Activated B cell treated with CpG ODN at 0.5 μM for 24 hours (primary cell): ENCODE measurements around the gene AVPI1. TPM values are rescaled to one million over a fixed set of nuclear protein-coding genes. Genes with fewer than 3 reads are reported as not detected.

Experiments
- ATAC-seq: fragments of 200-7000 bp; cut with Tn5 transposase; one replicate; pipeline ENCODE4 v1.10.0; 2021; ENCODE audit warnings: low read depth, mild to moderate bottlenecking, moderate library complexity
- CTCF ChIA-PET: fragments of 350-600 bp; sonication (Branson Sonifier 250); formaldehyde crosslinking; loops from one replicate; lab custom pipeline; 2021; ENCODE audit warnings: antibody characterized with exemption; lab: Charles Lee
- POLR2A ChIA-PET: fragments of 350-600 bp; sonication (Branson Sonifier 250); formaldehyde crosslinking; loops from one replicate; lab custom pipeline; 2021; ENCODE audit warnings: antibody characterized with exemption; lab: Charles Lee
- DNase-seq: peaks from one replicate; pipeline ENCODE4 v3.0.0; 2022
- H3K27ac Mint-ChIP-seq: one replicate; pipeline ENCODE4 v1.8.0; 2020; ENCODE audit warnings: mixed read lengths
- H3K27me3 Mint-ChIP-seq: one replicate; pipeline ENCODE4 v1.8.0; 2021; ENCODE audit warnings: mixed read lengths
- H3K36me3 Mint-ChIP-seq: one replicate; pipeline ENCODE4 v1.8.0; 2021; ENCODE audit warnings: low read depth, mixed read lengths
- H3K4me1 Mint-ChIP-seq: one replicate; pipeline ENCODE4 v1.8.0; 2021; ENCODE audit warnings: mixed read lengths
- H3K4me3 Mint-ChIP-seq: one replicate; pipeline ENCODE4 v1.8.0; 2020; ENCODE audit warnings: mild to moderate bottlenecking, mixed read lengths
- H3K9me3 Mint-ChIP-seq: one replicate; pipeline ENCODE4 v1.8.0; 2020; ENCODE audit warnings: mixed read lengths
- CTCF ChIP-seq: fragments of 200-600 bp; IDR thresholded peaks from one replicate; pipeline ENCODE4 v1.8.0; 2022; ENCODE audit warnings: antibody characterized with exemption, mild to moderate bottlenecking
- intact Hi-C: fragments of 100-400 bp; cut with micrococcal nuclease; formaldehyde crosslinking; loops from one replicate; pipeline ENCODE4 v1.15.1; 2024
- total RNA-seq: library from RNA; stranded (reverse); gene quantifications from 2 replicates; pipeline ENCODE4 v1.2.3, GENCODE V29; 2022

AVPI1 gene
- total RNA-seq: 0.51 and 1.2 TPM in 2 replicates

- ChIA-PET CTCF (interaction anchor here (0.8 to 2.6 kb wide), 11 partner anchors 9 to 358 kb away, joined by 3 to 36 read pairs (median 5); partner anchors contain the start of gene ZFYVE27), POLR2A (interaction anchor here (0.7 to 2.9 kb wide), 10 partner anchors 9 to 242 kb away, joined by 3 to 44 read pairs (median 4); partner anchors contain the start of genes MARVELD1, PI4K2A and ZFYVE27)
- intact Hi-C loops: loop anchor here (1.0 to 5.0 kb wide), 8 partner anchors 10 to 355 kb away; partner anchors contain the start of genes MMS19, MORN4, PI4K2A and RRP12
- ATAC-seq (peak; percentile 96), DNase-seq (peak; percentile 97)
- H3K4me1 Mint-ChIP-seq: peaks cover 9% of the 10 kb centered on the region
- H3K27ac Mint-ChIP-seq: peak within 1 kb of the TSS; percentile 68
- TF ChIP-seq CTCF: no peak
- H3K9me3 Mint-ChIP-seq: no peaks in the 10 kb centered on the region
- H3K36me3 Mint-ChIP-seq: no peaks in the 10 kb centered on the region
- H3K27me3 Mint-ChIP-seq: no peaks in the 10 kb centered on the region
- H3K4me3 Mint-ChIP-seq: peak within 1 kb of the TSS; percentile 87
Measured at GRCh38 chr10:97686962-97687784, at the start of gene AVPI1. Gene AVPI1 (minus strand): TSS chr10:97687241. CDS start chr10:97679905, 7,336 bp downstream.

GRCh38 chr10:97736403-97736901, 49.4 kb upstream of the AVPI1 start:
- Mint-ChIP-seq H3K27ac (peak overlapping the region; percentile 97), H3K9me3 (no peaks in the 10 kb centered on the region), H3K4me1 (peaks cover 44% of the 10 kb centered on the region), H3K27me3 (peaks cover 1% of the 10 kb centered on the region), H3K4me3 (peak overlapping the region; percentile 97), H3K36me3 (peaks cover 28% of the 10 kb centered on the region)
- intact Hi-C loops: loop anchor here (2.0 to 10.0 kb wide), 4 partner anchors 22 to 711 kb away; partner anchors contain the start of genes HPS1, MMS19, MORN4 and UBTD1
- POLR2A ChIA-PET: interaction anchor here (0.6 to 2.1 kb wide), 20 partner anchors 9 to 1884 kb away, joined by 3 to 44 read pairs (median 4); partner anchors contain the start of genes AVPI1, GOT1, MARVELD1 and PI4K2A
- CTCF ChIA-PET: interaction anchor here (0.6 to 3.4 kb wide), 8 partner anchors 27 to 457 kb away, joined by 3 to 21 read pairs (median 6); partner anchors contain the start of gene AVPI1
- TF ChIP-seq CTCF: no peak
- DNase-seq (no peak), ATAC-seq (peak; percentile 20)

GRCh38 chr10:97734021-97734420, 47.0 kb upstream of the AVPI1 start:
- Mint-ChIP-seq H3K36me3 (peaks cover 11% of the 10 kb centered on the region), H3K4me3 (no peak overlapping the region), H3K27me3 (peaks cover 6% of the 10 kb centered on the region), H3K4me1 (peaks cover 24% of the 10 kb centered on the region), H3K9me3 (no peaks in the 10 kb centered on the region), H3K27ac (no peak overlapping the region)
- ATAC-seq: no peak
- DNase-seq: no peak
- intact Hi-C loops: loop anchor here (10.0 kb wide), 1 partner anchor 239 kb away; the partner anchor contains the start of genes MMS19 and UBTD1
- no peak for TF ChIP-seq CTCF
- ChIA-PET CTCF (interaction anchor here (0.6 to 6.2 kb wide), 4 partner anchors 14 to 57 kb away, joined by 3 to 86 read pairs (median 30); no protein-coding TSS in a partner anchor), POLR2A (no interaction called here)

- intact Hi-C loops: loop anchor here (10.0 kb wide), 1 partner anchor 238 kb away; the partner anchor contains the start of genes MMS19 and UBTD1
- no peak for TF ChIP-seq CTCF
- peaks cover 9% of the 10 kb centered on the region for H3K36me3 Mint-ChIP-seq
Measured at GRCh38 chr10:97733256-97733655, 46.2 kb upstream of the AVPI1 start.

More at GRCh38 chr10:97733256-97733655, 46.2 kb upstream of the AVPI1 start:
- ATAC-seq (no peak), DNase-seq (no peak)
- CTCF ChIA-PET: interaction anchor here (0.6 to 6.2 kb wide), 6 partner anchors 14 to 160 kb away, joined by 3 to 86 read pairs (median 28); partner anchors contain the start of genes ANKRD2 and AVPI1
- POLR2A ChIA-PET: no interaction called here
- H3K4me1 Mint-ChIP-seq: peaks cover 19% of the 10 kb centered on the region
- no peak overlapping the region for H3K4me3 Mint-ChIP-seq
- peaks cover 6% of the 10 kb centered on the region for H3K27me3 Mint-ChIP-seq
- H3K27ac Mint-ChIP-seq: no peak overlapping the region
- no peaks in the 10 kb centered on the region for H3K9me3 Mint-ChIP-seq
